SU-DHL-6 (cell line): ENCODE data around the gene UQCR11.

Experiments
- EZH2phosphoT487 ChIP-seq: fragments of 200-600 bp; sonication (generic), shearing (Covaris generic); conservative IDR thresholded peaks from 2 replicates; pipeline ENCODE4 v1.6.1; 2018; ENCODE audit warnings: mild to moderate bottlenecking, antibody characterized with exemption, low read length, moderate library complexity, mixed read lengths
- TF ChIP-seq, protein P1 (sequence below): fragments of 200-600 bp; sonication (generic); IDR thresholded peaks from one replicate; pipeline ENCODE4 v1.5.1; 2017; ENCODE audit warnings: antibody characterized with exemption, mild to moderate bottlenecking, low read length, moderate library complexity; ENCODE audit not compliant: insufficient read depth, poor library complexity, severe bottlenecking

DNA sequence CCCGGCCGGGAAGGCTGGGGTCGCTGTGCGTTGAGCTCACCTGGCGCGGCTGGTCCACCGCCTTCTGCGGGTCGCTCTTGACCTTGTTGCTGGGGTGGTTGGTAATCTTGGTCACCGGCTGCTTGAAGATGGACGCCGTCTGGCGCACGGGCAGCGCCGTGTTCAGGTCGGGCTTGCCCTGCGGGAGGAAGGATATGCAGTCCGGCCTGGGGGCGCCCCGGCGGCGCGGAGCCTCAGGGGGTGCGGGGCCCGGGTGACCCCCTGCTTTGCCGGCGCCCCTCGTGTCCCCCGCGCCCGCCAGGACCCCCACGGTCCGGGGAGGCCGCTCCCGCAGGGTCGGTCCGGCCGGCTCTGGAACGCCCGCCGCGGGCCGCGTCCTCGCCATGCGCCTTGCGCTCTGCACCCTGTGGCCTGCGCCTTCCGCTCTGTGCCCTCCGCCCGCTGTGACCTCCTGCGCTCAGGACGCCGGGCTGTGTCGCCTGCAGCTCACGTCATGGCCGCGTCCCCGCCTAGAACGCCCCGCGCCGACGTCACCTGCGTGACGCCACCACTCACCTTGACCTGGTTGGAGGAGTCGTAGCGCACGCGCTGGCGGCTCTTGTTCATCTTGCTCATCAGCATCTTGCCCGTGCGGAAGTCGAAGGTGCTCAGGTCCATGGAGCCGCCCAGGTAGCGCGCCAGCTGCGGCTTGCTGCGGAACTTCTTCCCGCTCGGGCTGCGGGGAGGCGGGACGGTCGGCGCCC lies 20.6 kb downstream of the UQCR11 start:
- TF ChIP-seq, protein P1, sequence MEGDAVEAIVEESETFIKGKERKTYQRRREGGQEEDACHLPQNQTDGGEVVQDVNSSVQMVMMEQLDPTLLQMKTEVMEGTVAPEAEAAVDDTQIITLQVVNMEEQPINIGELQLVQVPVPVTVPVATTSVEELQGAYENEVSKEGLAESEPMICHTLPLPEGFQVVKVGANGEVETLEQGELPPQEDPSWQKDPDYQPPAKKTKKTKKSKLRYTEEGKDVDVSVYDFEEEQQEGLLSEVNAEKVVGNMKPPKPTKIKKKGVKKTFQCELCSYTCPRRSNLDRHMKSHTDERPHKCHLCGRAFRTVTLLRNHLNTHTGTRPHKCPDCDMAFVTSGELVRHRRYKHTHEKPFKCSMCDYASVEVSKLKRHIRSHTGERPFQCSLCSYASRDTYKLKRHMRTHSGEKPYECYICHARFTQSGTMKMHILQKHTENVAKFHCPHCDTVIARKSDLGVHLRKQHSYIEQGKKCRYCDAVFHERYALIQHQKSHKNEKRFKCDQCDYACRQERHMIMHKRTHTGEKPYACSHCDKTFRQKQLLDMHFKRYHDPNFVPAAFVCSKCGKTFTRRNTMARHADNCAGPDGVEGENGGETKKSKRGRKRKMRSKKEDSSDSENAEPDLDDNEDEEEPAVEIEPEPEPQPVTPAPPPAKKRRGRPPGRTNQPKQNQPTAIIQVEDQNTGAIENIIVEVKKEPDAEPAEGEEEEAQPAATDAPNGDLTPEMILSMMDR = no peak
- no peak for TF ChIP-seq EZH2phosphoT487
